ENCODE results near the gene STAG2.

DNA sequence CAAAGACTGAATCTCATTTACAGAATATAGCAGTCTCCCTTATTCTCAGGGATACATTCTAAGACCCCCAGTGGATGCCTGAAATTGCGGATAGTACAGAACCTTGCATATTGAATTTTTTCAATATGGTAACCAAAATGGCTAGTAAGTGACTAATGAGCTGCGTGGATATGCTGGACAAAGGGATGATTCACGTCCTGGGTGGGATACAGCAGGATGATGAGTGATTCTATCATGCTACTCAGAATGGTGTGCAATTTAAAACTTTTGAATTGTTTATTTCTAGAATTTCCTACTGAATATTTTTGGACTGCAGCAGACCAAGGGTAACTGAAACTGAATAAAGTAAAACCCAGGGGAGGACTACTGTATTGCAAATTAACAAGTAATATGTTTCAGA lies 66.7 kb downstream of the STAG2 start:
- TF ChIP-seq, protein P1, sequence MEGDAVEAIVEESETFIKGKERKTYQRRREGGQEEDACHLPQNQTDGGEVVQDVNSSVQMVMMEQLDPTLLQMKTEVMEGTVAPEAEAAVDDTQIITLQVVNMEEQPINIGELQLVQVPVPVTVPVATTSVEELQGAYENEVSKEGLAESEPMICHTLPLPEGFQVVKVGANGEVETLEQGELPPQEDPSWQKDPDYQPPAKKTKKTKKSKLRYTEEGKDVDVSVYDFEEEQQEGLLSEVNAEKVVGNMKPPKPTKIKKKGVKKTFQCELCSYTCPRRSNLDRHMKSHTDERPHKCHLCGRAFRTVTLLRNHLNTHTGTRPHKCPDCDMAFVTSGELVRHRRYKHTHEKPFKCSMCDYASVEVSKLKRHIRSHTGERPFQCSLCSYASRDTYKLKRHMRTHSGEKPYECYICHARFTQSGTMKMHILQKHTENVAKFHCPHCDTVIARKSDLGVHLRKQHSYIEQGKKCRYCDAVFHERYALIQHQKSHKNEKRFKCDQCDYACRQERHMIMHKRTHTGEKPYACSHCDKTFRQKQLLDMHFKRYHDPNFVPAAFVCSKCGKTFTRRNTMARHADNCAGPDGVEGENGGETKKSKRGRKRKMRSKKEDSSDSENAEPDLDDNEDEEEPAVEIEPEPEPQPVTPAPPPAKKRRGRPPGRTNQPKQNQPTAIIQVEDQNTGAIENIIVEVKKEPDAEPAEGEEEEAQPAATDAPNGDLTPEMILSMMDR (IDR thresholded peaks at IDR 0.05 in 8 of 11, conservative IDR thresholded peaks at IDR 0.05 in 3 of 11) = no peak
- no peak for TF ChIP-seq POLR2A (IDR thresholded peaks at IDR 0.05)
